ENCODE measurements around the gene MTO1.
"Not testable (repeated sequence)": the region's sequence is repeated elsewhere in the genome, so short reads cannot be mapped to it uniquely, and the experiment has no call there.

The MTO1 gene

GRCh38 chr6:73509851-73510250 lies 48.3 kb downstream of the MTO1 start:
- no peak overlapping the region for H3K4me3 Mint-ChIP-seq
- no peak overlapping the region for H3K27ac Mint-ChIP-seq
- peaks cover 22% of the 10 kb centered on the region for H3K4me1 Mint-ChIP-seq (ENCODE audit: low read depth)
- intact Hi-C loops (cut with micrococcal nuclease) = no loop called here
- no peaks in the 10 kb centered on the region for H3K27me3 Mint-ChIP-seq
- peaks cover 19% of the 10 kb centered on the region for H3K36me3 Mint-ChIP-seq (ENCODE audit: low read depth)
- H3K9me3 Mint-ChIP-seq = no peaks in the 10 kb centered on the region

GRCh38 chr6:73511796-73512195 lies 50.3 kb downstream of the MTO1 start:
- Mint-ChIP-seq H3K27ac (peak overlapping the region; percentile 67), H3K9me3 (no peaks in the 10 kb centered on the region), H3K27me3 (no peaks in the 10 kb centered on the region), H3K4me1 (ENCODE audit: low read depth) (peaks cover 36% of the 10 kb centered on the region), H3K4me3 (no peak overlapping the region), H3K36me3 (ENCODE audit: low read depth) (peaks cover 33% of the 10 kb centered on the region)
- intact Hi-C loops (cut with micrococcal nuclease) = no loop called here

- no peaks in the 10 kb centered on the region for H3K27me3 Mint-ChIP-seq
- H3K9me3 Mint-ChIP-seq = no peaks in the 10 kb centered on the region
- H3K27ac Mint-ChIP-seq = peak overlapping the region; percentile 14
- H3K4me3 Mint-ChIP-seq = no peak overlapping the region
- peaks cover 48% of the 10 kb centered on the region for H3K36me3 Mint-ChIP-seq (ENCODE audit: low read depth)
- intact Hi-C loops (cut with micrococcal nuclease) = no loop called here
- peaks cover 45% of the 10 kb centered on the region for H3K4me1 Mint-ChIP-seq (ENCODE audit: low read depth)
These were observed 51.9 kb downstream of the MTO1 start for GRCh38 chr6:73513496-73513854.

- Mint-ChIP-seq H3K4me3 (no peak overlapping the region), H3K9me3 (no peaks in the 10 kb centered on the region), H3K27me3 (no peaks in the 10 kb centered on the region), H3K27ac (peak overlapping the region; percentile 67), H3K36me3 (ENCODE audit: low read depth) (peaks cover 61% of the 10 kb centered on the region), H3K4me1 (ENCODE audit: low read depth) (peaks cover 58% of the 10 kb centered on the region)
- intact Hi-C loops (cut with micrococcal nuclease) = loop anchor here (2.0 kb wide), 1 partner anchor 96 kb away; no protein-coding TSS in a partner anchor
These were observed 53.2 kb downstream of the MTO1 start for GRCh38 chr6:73514746-73515110.

GRCh38 chr6:73515204-73515655 lies 53.7 kb downstream of the MTO1 start:
- Mint-ChIP-seq H3K4me3 (no peak overlapping the region), H3K27ac (peak overlapping the region; percentile 67), H3K9me3 (no peaks in the 10 kb centered on the region), H3K27me3 (no peaks in the 10 kb centered on the region), H3K4me1 (ENCODE audit: low read depth) (peaks cover 60% of the 10 kb centered on the region), H3K36me3 (ENCODE audit: low read depth) (peaks cover 66% of the 10 kb centered on the region)
- intact Hi-C loops (cut with micrococcal nuclease) = loop anchor here (2.0 kb wide), 1 partner anchor 96 kb away; no protein-coding TSS in a partner anchor

- Mint-ChIP-seq H3K27ac (peak overlapping the region; percentile 67), H3K9me3 (no peaks in the 10 kb centered on the region), H3K27me3 (no peaks in the 10 kb centered on the region), H3K4me1 (ENCODE audit: low read depth) (peaks cover 57% of the 10 kb centered on the region), H3K36me3 (ENCODE audit: low read depth) (peaks cover 79% of the 10 kb centered on the region), H3K4me3 (peak overlapping the region; percentile 44)
- intact Hi-C loops (cut with micrococcal nuclease) = no loop called here
These were observed 55.3 kb downstream of the MTO1 start for GRCh38 chr6:73516514-73517489.

- H3K27ac Mint-ChIP-seq = peak overlapping the region; percentile 100
- intact Hi-C loops (cut with micrococcal nuclease); H3K9me3 Mint-ChIP-seq: not testable (repeated sequence)
These were observed 56.8 kb downstream of the MTO1 start for GRCh38 chr6:73518100-73518981.

GRCh38 chr6:73518982-73519881 lies 57.7 kb downstream of the MTO1 start:
- intact Hi-C loops (cut with micrococcal nuclease); H3K9me3 Mint-ChIP-seq; H3K27me3 Mint-ChIP-seq: not testable (repeated sequence)
- Mint-ChIP-seq H3K36me3 (ENCODE audit: low read depth) (peaks cover 74% of the 10 kb centered on the region), H3K27ac (peak overlapping the region; percentile 100), H3K4me1 (ENCODE audit: low read depth) (peaks cover 49% of the 10 kb centered on the region), H3K4me3 (peak overlapping the region; percentile 99)

More at GRCh38 chr6:73518100-73518981, 56.8 kb downstream of the MTO1 start:
- peak overlapping the region; percentile 99 for H3K4me3 Mint-ChIP-seq
- peaks cover 50% of the 10 kb centered on the region for H3K4me1 Mint-ChIP-seq (ENCODE audit: low read depth)
- not testable (repeated sequence) for H3K27me3 Mint-ChIP-seq
- H3K36me3 Mint-ChIP-seq (ENCODE audit: low read depth) = peaks cover 76% of the 10 kb centered on the region

DNA sequence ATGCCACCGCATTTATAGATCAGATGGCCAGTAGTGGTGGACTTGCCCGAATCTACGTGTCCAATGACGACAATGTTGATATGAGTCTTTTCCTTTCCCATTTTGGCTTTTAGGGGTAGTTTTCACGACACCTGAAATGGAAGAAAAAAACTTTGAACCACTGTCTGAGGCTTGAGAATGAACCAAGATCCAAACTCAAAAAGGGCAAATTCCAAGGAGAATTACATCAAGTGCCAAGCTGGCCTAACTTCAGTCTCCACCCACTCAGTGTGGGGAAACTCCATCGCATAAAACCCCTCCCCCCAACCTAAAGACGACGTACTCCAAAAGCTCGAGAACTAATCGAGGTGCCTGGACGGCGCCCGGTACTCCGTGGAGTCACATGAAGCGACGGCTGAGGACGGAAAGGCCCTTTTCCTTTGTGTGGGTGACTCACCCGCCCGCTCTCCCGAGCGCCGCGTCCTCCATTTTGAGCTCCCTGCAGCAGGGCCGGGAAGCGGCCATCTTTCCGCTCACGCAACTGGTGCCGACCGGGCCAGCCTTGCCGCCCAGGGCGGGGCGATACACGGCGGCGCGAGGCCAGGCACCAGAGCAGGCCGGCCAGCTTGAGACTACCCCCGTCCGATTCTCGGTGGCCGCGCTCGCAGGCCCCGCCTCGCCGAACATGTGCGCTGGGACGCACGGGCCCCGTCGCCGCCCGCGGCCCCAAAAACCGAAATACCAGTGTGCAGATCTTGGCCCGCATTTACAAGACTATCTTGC lies 58.6 kb downstream of the MTO1 start:
- H3K9me3 Mint-ChIP-seq = no peaks in the 10 kb centered on the region
- peaks cover 40% of the 10 kb centered on the region for H3K4me1 Mint-ChIP-seq (ENCODE audit: low read depth)
- H3K4me3 Mint-ChIP-seq = peak overlapping the region; percentile 99

DNA sequence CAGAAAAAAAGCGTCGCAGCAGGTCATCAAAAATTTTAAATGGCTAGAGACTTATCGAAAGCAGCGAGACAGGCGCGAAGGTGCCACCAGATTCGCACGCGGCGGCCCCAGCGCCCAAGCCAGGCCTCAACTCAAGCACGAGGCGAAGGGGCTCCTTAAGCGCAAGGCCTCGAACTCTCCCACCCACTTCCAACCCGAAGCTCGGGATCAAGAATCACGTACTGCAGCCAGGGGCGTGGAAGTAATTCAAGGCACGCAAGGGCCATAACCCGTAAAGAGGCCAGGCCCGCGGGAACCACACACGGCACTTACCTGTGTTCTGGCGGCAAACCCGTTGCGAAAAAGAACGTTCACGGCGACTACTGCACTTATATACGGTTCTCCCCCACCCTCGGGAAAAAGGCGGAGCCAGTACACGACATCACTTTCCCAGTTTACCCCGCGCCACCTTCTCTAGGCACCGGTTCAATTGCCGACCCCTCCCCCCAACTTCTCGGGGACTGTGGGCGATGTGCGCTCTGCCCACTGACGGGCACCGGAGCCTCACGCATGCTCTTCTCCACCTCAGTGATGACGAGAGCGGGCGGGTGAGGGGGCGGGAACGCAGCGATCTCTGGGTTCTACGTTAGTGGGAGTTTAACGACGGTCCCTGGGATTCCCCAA lies 59.3 kb downstream of the MTO1 start, which contains the start of gene EEF1A1:
TSS of gene EEF1A1 (minus strand) at position 345 of the 663 bp plus-strand sequence. CDS start 1,006 bp downstream, outside the sequence.
- intact Hi-C loops (cut with micrococcal nuclease) = loop anchor here (1.0 to 5.0 kb wide), 2 partner anchors 64 to 76 kb away; no protein-coding TSS in a partner anchor
- peak within 1 kb of the TSS; percentile 99 for H3K4me3 Mint-ChIP-seq
- H3K9me3 Mint-ChIP-seq = no peaks in the 10 kb centered on the region
- peaks cover 58% of the 10 kb centered on the region for H3K36me3 Mint-ChIP-seq (ENCODE audit: low read depth)
- H3K4me1 Mint-ChIP-seq (ENCODE audit: low read depth) = peaks cover 37% of the 10 kb centered on the region
- H3K27ac Mint-ChIP-seq = peak within 1 kb of the TSS; percentile 100
- H3K27me3 Mint-ChIP-seq = no peaks in the 10 kb centered on the region

More for the DNA sequence above, 58.6 kb downstream of the MTO1 start:
- peak overlapping the region; percentile 100 for H3K27ac Mint-ChIP-seq
- H3K36me3 Mint-ChIP-seq (ENCODE audit: low read depth) = peaks cover 65% of the 10 kb centered on the region
- intact Hi-C loops (cut with micrococcal nuclease) = loop anchor here (5.0 kb wide), 1 partner anchor 77 kb away; no protein-coding TSS in a partner anchor
- no peaks in the 10 kb centered on the region for H3K27me3 Mint-ChIP-seq

DNA sequence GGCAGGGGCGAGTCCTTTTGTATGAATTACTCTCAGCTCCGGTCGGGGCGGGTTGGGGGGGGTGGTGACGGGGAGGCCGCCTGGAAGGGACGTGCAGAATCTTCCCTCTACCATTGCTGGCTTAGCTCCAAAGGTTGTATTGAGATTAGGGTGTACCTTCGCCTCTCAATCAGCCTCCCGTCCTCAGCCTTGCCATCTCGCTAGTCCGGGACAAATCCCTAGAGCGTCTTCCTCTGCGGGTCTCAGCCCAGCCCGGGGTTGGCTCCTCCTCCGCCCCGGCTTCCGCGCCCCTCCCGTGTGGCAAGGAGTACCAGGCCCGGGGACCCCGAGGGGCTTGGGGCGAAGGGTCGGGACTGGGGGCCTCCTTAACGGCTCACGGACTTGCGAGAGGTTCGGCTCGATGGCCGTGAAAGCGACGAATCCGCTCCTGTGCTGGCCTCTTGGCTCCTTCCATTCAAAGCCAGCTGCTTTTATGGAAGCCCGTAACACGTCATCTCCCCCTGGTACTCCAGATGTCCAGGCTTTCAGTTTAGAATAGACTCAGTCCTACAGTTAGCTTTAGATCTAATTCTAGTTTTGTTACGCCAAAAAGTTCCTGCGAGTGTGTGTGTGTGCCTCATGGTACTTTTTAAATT lies 59.9 kb downstream of the MTO1 start:
- Mint-ChIP-seq H3K36me3 (ENCODE audit: low read depth) (peaks cover 51% of the 10 kb centered on the region), H3K4me1 (ENCODE audit: low read depth) (peaks cover 32% of the 10 kb centered on the region), H3K27me3 (no peaks in the 10 kb centered on the region), H3K4me3 (peak overlapping the region; percentile 99), H3K27ac (peak overlapping the region; percentile 100), H3K9me3 (no peaks in the 10 kb centered on the region)
- intact Hi-C loops (cut with micrococcal nuclease) = loop anchor here (1.0 to 5.0 kb wide), 2 partner anchors 64 to 76 kb away; no protein-coding TSS in a partner anchor
